Inflammatory macrophage treated with lipopolysaccharide for 4 hours (primary cell): Measurements from ENCODE around the gene MTCL3.
A peak's percentile ranks its signal among the peaks of the same experiment; 100 is the strongest.

Experiments used
- DNase-seq: peaks from one replicate; pipeline ENCODE4 v3.0.0-alpha.2; 2020

MTCL3 gene

GRCh38 chr6:127518710-127519468 is at the start of gene MTCL3:
TSS of gene MTCL3 (minus strand) at chr6:127519335.
- DNase-seq: no peak

DNA sequence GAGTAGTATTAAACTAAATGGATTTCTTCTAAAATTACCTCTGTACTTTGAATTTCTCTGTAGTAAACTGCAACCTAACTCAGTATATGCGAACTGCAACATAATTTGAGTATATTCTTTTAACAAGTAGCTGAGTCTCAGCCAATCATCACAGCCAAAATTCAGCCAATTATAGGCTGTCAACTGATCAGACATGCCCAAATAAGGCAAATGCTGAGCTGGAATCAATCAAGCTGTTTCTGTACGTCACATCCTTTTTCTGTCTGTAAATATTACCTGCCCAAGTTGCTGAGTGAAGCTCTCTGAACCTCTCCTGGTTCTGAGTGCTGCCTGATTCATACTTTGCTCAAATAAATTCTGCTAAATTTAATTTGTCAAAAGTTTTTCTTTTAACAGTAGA is 48.3 kb upstream of the MTCL3 start:
- no peak for DNase-seq

GRCh38 chr6:127566651-127567050 is 47.5 kb upstream of the MTCL3 start:
- no peak for DNase-seq

GRCh38 chr6:127566119-127566518 is 47.0 kb upstream of the MTCL3 start:
- no peak for DNase-seq

DNA sequence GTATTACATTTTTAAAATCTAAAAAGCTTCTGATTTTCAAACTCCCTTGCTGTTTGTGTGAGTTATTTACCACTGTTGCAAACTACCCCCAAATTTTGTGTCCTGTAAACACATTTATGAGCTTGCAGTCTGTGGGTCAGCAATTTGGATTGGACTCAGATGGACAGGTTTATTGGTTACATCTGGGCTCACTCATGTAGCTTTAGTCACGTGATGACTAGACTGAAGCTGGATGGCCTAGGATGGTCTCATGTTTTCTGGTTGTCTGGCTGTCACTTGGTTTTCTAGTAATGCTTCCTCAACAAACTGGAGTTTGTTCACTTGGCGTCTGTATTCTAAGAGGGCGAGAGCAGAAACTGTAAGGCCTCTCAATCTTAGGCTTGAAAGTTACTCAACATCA is 45.6 kb upstream of the MTCL3 start:
- DNase-seq: no peak

DNA sequence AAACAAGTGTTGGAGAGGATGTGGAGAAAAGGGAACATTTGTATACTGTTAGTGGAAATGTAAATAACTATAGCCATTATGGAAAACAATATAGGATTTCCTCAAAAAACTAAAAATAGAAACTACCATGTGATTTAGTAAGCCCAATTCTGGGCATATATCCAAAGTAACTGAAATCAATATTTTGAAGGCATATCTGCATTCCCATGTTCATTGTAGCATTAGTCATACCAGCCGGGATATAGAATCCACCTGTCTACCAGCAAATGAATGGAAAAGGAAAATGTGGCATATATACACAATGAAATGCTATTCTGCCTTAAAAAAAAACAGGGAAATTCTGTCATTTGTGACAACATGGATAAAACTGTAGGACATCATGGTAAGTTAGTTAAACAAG is 42.5 kb upstream of the MTCL3 start:
- DNase-seq: no peak

DNA sequence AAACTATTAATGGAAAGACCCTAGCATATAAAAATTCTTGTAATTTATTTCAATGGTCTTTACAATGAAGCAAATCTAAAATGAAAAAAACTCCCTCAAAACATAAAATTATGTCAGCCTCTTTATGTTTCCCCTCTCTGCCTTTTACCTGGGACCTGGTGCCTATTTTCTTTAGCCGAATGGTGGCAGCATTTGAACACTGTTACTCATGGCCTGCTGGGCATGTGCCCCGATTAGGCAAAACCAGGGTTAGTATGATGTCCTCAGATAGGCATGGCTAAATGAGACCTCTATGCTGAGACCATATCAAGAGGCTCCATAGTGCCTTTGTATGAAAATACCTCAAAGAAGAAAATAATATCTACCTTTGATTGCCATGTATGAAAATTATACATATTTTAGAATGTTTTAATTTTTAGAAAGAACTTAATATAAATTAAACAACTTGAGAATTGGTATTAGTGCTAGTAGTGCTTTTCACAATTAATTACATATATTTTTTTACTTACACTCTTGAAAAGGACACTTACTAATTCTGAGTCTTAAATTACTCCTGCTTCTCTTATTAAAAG is 35.4 kb upstream of the MTCL3 start:
- DNase-seq: peak; percentile 13

DNA sequence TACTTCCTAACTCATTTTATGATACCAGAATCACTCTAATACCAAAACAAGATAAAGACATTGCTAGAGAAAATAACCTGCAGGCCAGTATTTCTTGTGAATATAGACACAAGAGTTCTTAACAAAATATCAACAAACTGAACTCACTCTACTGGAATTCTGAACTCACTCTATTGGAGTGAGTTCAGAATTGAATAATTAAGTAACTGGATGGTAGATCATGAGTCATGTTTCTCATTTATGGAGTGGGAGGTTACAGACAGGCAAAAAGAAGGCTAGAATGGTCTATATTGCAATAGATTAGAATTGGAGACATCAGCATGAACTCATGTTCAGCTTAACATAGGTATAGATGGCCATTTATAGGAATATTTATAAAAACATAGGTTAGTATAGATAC is 31.3 kb upstream of the MTCL3 start:
- DNase-seq: no peak

- DNase-seq: no peak
Measured at GRCh38 chr6:127547904-127548649, 28.9 kb upstream of the MTCL3 start.

- peak; percentile 21 for DNase-seq
Measured at GRCh38 chr6:127547215-127547614, 28.1 kb upstream of the MTCL3 start.

DNA sequence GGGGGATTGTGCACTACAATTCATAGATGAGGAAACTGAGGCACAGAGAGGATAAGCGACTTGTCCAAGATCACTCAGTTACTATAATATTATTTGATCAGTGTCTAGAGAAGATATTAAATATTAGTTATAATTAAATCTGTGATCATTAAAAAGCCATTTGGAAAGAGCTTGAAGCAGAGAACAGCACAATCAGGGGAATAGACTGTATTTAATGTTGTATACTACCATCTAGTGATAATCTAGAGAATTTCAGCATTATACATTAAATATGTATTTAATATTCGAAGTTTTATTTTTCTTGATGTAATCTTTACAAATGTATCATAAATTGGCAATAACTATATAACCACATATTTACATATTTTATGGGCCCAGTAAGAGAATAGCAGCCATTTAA is 20.1 kb upstream of the MTCL3 start:
- peak; percentile 56 for DNase-seq

GRCh38 chr6:127538750-127539264 is 19.7 kb upstream of the MTCL3 start:
- no peak for DNase-seq

- DNase-seq: peak; percentile 70
Measured at GRCh38 chr6:127533736-127534135, 14.6 kb upstream of the MTCL3 start.

DNA sequence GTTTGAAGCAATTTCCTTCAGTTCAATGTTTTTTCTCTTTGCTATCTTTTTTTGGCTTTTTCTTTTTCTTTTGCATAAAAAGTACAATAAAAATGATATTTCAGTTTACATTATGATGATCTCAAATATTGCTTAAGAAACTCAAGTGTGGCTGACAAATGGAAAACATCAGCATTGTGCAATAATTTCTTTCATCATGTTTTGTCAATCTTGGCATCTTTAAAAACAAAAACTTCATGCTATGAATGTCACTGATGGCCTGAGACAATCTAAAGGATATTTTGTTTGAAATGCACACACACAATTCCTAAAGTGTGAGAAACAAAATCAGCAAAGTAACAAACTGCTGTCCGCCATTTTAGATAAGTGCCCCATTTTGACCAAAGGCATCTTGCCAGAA is 13.9 kb upstream of the MTCL3 start:
- peak; percentile 71 for DNase-seq

DNA sequence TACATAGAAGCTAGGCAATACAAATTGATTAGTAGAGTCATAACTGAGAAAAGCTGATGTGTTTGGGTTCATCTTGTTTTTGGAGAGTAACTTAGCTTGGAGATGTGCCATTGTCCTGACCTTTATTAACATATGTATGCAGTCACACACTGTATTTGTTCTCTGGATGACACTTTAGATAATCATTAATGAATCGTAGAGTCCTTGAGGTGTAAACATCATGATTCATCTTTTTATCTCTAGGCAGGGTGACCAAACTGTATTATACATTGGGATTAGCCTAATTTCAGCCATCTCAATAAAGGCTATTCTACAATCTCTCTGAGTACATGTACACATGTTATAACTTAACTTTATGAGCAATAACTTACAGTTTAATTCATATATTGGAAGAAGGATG is 3.6 kb upstream of the MTCL3 start:
- DNase-seq: no peak

DNA sequence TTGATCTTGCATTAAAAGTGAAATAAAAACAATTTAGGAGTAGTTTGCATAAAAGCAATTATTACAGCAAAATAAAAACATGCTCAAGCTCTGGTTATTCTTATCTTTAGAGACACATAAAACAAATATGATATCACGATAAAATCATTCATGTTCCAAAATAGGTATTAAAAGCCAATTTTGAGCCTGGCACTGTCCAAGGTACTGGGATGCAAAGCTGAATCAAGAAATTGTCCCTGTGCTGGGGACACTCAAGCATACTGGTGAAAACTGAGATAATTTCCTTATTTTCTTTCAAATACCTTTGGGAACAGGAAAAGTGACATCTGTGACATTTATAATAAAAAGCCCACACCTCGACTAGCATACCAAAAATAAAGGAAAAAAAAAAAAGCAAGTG is 931 bp upstream of the MTCL3 start:
- no peak for DNase-seq

DNA sequence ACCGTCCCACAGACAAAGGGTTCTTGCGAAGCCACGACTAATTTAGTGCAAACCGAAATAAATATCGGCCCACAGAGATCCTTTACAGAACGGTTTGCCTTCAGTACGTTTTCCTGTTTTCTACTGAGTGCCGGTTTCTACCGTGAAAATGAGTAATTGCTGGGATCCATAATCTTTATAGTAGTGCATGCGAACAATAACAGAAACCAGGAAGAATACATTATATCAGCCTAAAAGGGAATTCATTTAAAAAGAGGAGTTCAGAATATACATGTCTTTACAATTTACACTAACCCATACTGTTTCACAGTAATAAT is 292 bp upstream of the MTCL3 start:
- no peak for DNase-seq

DNA sequence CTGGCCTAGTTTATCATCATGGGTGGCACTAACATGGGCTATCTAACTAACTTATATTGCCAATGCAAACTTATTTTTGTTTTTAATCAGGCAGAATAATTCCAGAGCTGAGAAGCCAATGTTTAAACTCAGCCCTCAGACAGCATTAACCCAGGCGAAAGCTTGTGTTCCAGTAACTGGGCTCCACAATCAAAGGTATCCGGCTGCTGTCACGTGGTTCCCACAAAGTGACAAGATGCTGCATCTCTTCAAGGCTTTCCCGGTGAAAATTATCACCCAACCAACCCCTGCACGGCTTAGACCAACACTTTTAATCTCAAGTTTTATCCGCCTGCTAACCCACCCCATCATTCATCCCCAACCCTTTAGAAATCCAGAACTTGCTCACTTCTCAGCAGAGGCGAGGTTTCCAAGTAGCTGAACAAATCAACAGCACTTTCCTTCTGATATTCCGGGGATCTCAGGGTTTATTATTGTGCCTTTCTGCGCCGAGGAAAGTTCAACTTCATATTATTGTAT is 885 bp downstream of the MTCL3 start:
- no peak for DNase-seq

DNA sequence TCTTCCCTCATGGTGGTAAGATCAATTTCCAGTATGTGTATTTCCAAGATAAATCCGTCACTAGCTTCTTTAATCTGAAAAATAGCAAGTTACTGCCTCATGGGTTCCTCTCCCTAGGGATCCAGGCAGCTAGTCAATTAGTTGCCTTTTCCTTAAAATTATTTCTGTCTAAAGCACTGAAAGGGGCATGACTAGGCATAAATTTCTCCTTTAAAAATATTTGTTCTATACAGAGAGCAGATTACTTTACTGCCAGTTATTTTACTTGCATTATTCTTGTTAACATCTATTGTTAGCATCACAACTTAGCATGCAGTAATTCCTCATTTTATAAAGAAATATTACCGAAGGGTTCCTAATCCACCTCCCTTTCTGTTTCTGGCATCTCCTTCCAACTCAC is 1.4 kb downstream of the MTCL3 start:
- no peak for DNase-seq

GRCh38 chr6:127516662-127517273 is 2.4 kb downstream of the MTCL3 start:
- peak; percentile 50 for DNase-seq

DNA sequence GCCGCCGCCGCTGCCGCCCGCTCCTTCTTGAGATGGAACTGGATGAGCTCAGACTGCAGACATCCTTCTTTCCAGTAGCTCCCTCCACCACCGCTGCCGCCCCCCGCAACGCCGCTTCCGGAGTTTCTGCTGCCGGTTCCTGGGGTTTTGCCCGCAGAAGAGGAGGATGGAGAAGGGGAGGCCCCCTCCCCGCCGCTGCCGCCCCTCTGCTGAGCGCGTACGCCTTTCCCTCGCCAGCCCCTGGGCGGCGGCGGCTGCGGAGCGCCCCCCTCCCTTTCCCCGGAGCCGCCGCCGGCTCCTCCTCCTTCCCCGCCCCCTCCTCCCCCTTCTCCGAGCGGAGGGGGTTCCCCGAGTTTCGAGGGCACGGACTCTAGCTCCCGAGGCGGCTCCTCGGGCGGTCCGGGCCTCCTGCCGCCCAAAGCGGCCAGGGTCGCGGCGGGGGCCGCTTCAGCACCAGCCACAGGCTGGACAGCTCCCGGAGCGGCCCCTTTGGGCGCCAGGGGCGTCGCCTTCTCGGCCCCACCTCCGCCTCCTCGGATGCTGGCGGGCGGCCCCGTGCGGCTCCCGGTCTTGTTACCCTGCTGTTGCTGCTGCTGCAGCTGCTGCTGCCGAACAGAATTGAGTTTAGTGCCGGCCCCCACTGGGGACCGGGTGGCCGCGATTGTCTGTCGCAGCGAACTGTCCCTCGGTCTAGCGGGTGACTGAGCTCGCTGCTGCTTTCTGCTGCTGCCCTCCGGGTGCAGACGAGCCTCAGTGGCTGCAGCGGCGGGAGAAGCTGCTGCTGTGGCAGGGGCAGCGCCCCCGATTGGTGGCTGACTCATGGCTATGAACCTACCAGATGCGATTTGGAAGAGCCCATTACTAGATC is 3.1 kb downstream of the MTCL3 start:
- peak; percentile 13 for DNase-seq

DNA sequence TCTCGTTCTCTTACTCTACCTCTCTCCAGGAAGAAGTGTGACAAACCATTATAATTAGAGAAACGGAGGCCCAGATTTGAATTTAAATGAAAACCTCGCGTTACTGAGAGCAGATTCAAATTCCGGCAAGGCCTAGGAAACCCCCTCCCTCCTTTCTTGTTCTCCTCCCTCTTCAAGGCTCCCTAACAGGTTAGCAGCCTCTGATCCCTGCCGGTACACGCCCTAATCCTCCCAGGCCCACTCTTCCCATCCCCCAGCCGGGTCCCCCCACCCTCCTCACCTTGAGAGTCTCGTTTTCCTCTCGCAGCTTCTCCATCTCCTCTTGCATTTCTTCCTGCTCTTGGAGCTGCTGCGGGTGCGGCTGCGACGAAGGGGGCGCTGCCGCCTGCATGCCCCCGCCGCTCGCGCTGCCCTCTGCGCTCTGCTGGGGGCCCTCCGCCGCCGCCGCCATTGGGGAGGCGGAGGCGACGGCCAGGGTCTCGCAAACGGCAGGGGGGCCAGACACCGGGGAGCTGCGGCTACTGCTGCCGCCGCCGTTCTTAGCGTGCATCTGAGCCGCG is 3.8 kb downstream of the MTCL3 start:
- no peak for DNase-seq
